CD4-positive, alpha-beta T cell treated with Interleukin-12 subunit alpha and Interleukin-12 subunit beta, for 1 hour (primary cell): ENCODE results near the gene NPTX1.

Source experiments
- DNase-seq: peaks from one replicate; pipeline ENCODE4 v3.0.0-alpha.2; 2020

The NPTX1 gene

GRCh38 chr17:80503031-80503430 is 26.6 kb upstream of the NPTX1 start:
- DNase-seq = no peak

DNA sequence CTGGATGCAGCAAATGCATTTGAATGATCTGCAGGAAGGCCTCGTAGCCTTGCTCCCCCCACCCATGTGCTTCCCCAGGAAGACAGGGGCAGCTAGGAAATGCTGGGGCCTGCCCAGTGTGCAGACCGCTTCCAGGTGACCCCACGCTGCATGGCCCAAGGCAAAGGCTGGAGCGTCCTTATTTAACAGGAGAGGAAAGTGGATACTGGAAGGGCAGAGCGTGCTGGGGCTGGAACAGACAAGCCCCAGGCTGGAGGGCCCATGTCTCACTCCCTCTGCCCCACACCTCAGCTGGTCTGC is 26.1 kb upstream of the NPTX1 start:
- DNase-seq = no peak

DNA sequence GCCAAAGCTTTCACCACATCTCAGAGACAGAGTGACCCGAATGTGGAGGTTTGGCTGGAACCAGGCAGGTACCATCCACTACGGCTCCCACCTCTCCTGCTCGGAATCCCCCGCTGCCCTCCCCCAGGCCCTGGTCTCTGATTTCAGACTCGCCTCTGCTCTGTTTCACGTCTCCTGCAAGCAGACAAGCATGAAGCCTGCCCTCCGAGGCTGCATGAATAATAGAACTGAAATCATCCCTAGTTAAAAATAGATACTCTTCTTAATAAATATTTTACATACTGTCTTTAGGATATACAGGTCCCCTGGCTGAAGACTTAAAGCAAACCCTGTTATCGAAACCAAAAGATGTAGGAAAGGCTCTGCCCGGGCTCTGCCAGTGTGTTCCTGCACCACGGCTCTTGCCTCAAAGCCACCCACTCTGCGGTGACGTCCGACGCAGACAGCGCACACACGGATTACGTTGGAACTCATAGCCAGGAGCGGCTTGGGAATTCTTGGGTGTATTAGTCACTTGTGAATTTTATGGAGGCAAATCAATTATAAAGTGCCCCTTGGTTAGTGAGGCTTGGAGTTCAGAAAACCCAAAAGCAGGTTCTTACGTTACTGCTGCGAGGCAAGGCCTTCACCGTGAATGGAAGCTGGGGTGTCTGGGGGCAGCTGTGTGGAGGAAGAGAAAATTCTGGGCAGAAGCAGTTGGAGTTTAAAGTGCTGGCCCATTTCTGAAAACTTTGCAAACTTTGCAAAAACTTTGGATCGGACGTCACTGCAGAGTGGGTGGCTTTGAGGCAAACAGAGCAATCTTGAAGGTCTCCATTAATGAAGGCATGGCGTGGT is 25.6 kb upstream of the NPTX1 start:
- no peak for DNase-seq

GRCh38 chr17:80499961-80500665 is 23.7 kb upstream of the NPTX1 start:
- DNase-seq = no peak

DNA sequence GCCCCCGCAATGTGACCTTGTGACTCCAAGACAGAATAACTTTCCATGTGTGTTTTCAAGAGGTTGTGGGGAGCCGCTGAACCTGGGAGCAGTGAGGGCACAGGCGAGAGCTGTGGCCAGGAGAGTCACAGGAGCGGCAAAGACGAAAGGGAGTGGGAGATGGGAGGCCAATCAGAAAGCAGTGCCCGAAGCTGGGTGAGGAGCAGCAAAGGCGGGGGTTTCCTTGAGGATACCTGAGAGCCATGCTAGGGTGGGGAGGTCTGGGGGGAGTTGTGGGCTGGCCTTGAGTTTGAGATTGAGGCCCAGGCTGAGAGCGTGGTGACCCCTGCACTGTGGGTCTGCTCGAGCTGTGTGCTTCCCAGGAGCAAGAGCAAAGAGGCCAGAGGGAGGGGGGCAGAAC is 23.2 kb upstream of the NPTX1 start:
- no peak for DNase-seq

GRCh38 chr17:80498920-80499410 is 22.6 kb upstream of the NPTX1 start:
- no peak for DNase-seq

DNA sequence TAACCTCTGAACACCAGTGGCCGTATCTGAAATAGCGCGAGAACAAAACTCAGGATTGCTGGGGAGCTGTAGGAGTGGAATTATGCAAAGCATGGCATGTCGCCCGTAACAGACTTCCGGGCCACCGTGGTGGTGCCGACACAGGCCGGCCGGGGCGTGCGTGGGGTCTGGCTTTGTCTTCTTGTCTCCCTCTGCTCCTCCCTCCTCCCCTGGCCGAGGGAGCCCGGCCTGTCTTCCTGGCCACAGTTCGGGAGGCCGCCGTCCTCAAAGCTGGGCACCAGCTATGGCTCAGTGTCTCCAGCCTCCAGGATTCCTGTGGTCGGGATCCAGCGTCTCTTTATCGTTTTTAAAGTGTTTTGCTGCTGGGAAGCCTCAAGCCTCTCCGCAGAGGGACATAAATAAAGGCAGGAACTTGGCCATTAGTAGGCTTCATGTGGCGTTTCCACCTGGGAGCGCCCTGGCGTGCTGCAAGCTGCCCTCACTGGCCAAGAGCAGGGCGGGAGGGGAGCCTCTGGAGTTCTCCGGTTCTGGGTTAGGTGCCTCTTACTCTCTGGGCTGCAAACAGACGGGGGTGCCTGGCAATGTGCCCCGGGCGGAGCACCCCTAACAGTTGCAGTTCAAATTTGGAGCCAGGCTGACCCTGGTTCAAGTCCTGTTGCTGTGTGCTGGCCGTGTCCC is 22.0 kb upstream of the NPTX1 start:
- no peak for DNase-seq

- DNase-seq = no peak
Measured at GRCh38 chr17:80497726-80498241, 21.4 kb upstream of the NPTX1 start.

DNA sequence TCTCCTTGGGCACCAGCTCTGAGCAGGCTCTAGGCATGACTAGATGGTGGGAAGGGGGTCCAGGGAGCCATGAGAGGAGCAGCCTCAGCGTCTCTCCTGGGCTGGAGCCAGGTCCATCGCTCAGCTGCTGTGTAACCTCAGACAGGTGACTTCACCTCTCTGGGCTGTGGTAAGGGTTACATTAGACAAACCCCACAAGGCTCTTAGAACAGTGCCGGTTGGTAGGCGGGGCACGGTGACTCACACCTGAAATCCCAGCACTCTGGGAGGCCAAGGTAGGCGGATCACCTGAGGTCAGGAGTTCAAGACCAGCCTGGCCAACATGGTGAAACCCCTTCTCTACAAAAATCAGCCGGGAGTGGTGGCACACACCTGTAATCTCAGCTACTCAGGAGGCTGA is 18.1 kb upstream of the NPTX1 start:
- DNase-seq = no peak

GRCh38 chr17:80492343-80493136 is 16.1 kb upstream of the NPTX1 start:
- no peak for DNase-seq

DNA sequence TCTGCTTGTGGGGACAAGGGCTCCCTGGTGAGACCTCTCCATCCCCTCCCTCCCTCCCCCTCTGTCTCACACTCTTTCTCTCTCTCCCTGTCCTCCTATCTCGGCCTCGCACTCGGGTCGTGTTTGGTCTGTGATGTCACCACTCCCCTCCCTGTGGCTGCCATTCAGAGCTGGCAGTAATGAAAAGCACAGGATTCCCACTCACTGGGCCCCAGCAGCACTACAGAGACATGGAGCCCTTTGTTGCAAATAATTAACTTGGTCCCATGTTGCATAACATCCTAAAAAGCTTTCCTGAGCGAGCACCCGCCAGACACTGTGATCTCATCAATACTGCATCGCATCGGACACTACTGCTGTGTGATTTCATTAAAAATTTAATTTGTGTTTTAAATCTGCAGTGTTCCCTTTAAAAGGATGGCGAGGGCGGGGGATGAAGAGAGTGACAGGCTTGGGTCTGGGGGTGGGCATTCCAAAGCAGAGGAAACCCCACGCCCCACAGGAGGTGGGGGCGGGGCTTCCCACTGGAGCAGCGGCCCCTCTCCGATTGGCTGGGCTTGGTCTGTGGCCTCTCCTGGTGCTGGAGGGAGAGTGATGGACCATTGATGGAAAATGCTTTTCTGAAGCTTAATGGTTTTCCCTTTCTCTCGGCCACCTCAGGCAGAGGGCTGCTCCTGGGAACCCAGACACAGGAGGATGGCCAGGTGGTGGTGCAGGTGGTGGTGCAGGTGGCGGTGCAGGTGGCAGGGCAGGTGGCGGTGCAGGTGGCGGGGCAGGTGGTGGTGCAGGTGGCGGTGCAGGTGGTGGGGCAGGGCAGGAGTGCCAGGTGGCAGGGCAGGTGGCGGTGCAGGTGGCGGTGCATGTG is 15.3 kb upstream of the NPTX1 start:
- DNase-seq = no peak

DNA sequence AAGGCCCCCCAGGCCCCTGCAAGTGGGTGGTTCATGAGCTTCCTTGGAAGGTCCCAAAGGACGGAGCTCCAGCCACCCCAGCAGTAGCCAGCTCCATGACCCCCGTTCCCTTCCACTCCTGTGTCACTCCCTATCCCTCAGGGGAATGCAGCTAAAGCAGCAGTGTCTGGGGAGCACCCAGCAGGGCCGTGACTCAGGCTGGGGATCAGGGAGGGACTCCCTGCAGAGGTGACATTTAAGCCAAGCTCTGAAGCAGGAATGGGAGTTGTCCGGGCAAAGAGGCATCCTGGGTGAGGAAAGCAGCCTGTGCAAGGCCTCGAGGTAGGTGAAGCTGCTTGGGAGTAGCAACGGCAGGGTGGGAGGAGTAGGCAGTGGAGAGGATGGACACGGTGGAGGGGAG is 11.1 kb upstream of the NPTX1 start:
- DNase-seq = no peak

DNA sequence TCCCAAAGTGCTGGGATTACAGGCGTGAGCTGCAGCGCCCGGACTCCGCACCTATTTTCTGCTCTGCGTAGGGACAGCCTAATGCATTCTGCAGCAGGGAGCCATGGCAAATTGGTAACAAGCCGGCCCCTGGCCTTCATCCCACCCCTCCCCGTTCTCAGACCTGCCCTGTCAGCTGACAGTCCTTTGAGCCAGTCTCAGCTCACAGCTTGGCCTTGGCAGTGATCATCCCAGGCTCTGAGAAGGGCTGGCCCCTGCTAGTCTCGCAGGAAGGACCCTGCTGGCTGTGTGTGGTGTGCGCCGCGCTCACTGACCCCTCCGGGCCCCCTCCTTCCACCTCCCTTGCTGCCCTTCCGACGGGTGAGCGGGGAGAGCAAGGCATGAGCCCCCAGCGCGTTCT is 10.3 kb upstream of the NPTX1 start:
- DNase-seq = no peak

- no peak for DNase-seq
Measured at GRCh38 chr17:80485846-80486245, 9.4 kb upstream of the NPTX1 start.

GRCh38 chr17:80482555-80483308 is 6.3 kb upstream of the NPTX1 start:
- DNase-seq = no peak

GRCh38 chr17:80482058-80482318 is 5.6 kb upstream of the NPTX1 start:
- DNase-seq = no peak

- no peak for DNase-seq
Measured at GRCh38 chr17:80481284-80482057, 5.1 kb upstream of the NPTX1 start.

- DNase-seq = no peak
Measured at GRCh38 chr17:80480248-80480647, 3.8 kb upstream of the NPTX1 start.

GRCh38 chr17:80479246-80479566 is 2.8 kb upstream of the NPTX1 start:
- DNase-seq = no peak

DNA sequence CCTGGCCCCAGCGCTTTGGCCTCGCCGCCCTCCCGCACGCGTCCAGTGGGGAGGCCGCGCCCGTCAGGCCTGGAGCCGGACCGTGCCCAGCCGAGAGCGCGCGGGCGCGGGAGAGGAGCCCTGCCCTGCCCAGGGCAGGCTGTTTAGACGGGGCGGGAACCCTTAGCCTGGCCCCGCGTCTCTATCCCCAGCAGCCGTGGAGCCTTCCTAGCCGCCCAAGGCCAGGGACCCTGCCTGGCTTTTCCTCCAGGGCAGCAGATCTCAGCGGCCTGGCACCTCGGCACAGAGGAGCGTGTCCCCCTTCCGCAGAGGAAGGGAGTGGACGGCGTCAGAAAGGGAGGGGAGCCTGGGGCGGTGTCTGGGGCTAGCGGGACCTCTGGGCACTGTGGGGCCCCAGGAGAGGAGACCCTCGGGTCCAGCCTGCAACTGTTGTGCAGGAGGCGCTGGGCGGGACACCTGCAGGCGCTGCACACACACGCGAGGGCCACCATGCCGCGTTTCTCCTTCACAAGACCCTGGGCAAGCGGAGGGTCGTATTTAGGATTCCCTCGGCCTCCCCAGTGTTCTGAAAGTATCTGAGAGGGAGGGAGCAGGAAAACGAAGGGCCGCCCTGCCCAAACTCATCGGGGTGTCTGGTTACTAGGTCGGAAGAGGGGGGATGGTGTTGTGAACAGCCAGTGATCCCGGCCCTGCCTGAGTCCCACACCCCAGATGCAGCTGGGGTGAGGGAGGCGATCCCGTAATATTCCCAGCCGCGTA is 2.3 kb upstream of the NPTX1 start:
- DNase-seq = no peak
